GM23248 (cell line): ENCODE measurements around the gene IGSF10. TPM values are rescaled to one million over a fixed set of nuclear protein-coding genes. Genes with fewer than 3 reads are reported as not detected.
"Not testable (repeated sequence)": the region's sequence is repeated elsewhere in the genome, so short reads cannot be mapped to it uniquely, and the experiment has no call there.

ENCODE experiments used
- DNase-seq: peaks from one replicate; pipeline ENCODE4 v3.0.0-alpha.2; 2015
- H2AFZ ChIP-seq: fragments of 200-600 bp; sonication (generic); 2 replicates; pipeline ENCODE4 v1.6.1; 2016; ENCODE audit warnings: antibody characterized with exemption
- H3F3A ChIP-seq: fragments of 200-600 bp; sonication (generic); 2 replicates; pipeline ENCODE4 v1.6.1; 2016; ENCODE audit warnings: mild to moderate bottlenecking, antibody characterized with exemption, mixed run types; ENCODE audit not compliant: insufficient read depth
- H3K27ac ChIP-seq: fragments of 200-600 bp; sonication (generic); 2 replicates; pipeline ENCODE4 v1.5.1; 2016; ENCODE audit warnings: mild to moderate bottlenecking
- H3K27me3 ChIP-seq: fragments of 200-600 bp; sonication (generic); replicated peaks from 2 replicates; pipeline ENCODE4 v1.6.1; 2016; ENCODE audit warnings: mild to moderate bottlenecking; ENCODE audit not compliant: insufficient read depth
- H3K36me3 ChIP-seq: fragments of 200-600 bp; sonication (generic); 2 replicates; pipeline ENCODE4 v1.6.1; 2016; ENCODE audit warnings: low read depth, mild to moderate bottlenecking
- H3K4me1 ChIP-seq: fragments of 200-600 bp; sonication (generic); 2 replicates; pipeline ENCODE4 v1.6.1; 2016; ENCODE audit warnings: mild to moderate bottlenecking; ENCODE audit not compliant: insufficient read depth
- H3K4me2 ChIP-seq: fragments of 200-600 bp; sonication (generic); one replicate; pipeline ENCODE4 v1.6.1; 2016; ENCODE audit warnings: mild to moderate bottlenecking; ENCODE audit not compliant: unreplicated experiment
- H3K4me3 ChIP-seq: fragments of 200-600 bp; sonication (generic); 2 replicates; pipeline ENCODE4 v1.5.1; 2016; ENCODE audit warnings: mild to moderate bottlenecking
- H3K79me2 ChIP-seq: fragments of 200-600 bp; sonication (generic); 2 replicates; pipeline ENCODE4 v1.6.1; 2016; ENCODE audit warnings: mild to moderate bottlenecking; ENCODE audit not compliant: insufficient read depth
- H3K9ac ChIP-seq: fragments of 200-600 bp; sonication (generic); 2 replicates; pipeline ENCODE4 v1.6.1; 2016; ENCODE audit warnings: mild to moderate bottlenecking
- H3K9me2 ChIP-seq: fragments of 200-600 bp; sonication (generic); 2 replicates; pipeline ENCODE4 v1.6.1; 2016; ENCODE audit warnings: mixed run types, mild to moderate bottlenecking, moderate library complexity; ENCODE audit not compliant: insufficient read depth
- H3K9me3 ChIP-seq: fragments of 200-600 bp; sonication (generic); one replicate; pipeline ENCODE4 v1.6.1; 2017; ENCODE audit warnings: low read depth
- H4K20me1 ChIP-seq: fragments of 200-600 bp; sonication (generic); 2 replicates; pipeline ENCODE4 v1.6.0; 2016; ENCODE audit not compliant: insufficient read depth
- EZH2 ChIP-seq: fragments of 200-600 bp; sonication (generic); IDR thresholded peaks from 2 replicates; pipeline ENCODE4 v1.6.1; 2018; ENCODE audit warnings: antibody characterized with exemption, mild to moderate bottlenecking; ENCODE audit not compliant: insufficient read depth, poor library complexity, severe bottlenecking
- EZH2phosphoT487 ChIP-seq: fragments of 200-600 bp; sonication (generic); IDR thresholded peaks from 2 replicates; pipeline ENCODE4 v1.6.1; 2018; ENCODE audit warnings: antibody characterized with exemption, moderate library complexity, mild to moderate bottlenecking, low read depth; ENCODE audit not compliant: insufficient read depth
- WGBS, 2 experiments: methylation state at CpG; one replicate each; pipeline ENCODE4 v1.1.6; 2015 to 2017; ENCODE audit warnings: low lambda C conversion rate in 2 of 2, low coverage in 1 of 2; ENCODE audit errors: missing lambda C conversion rate in 2 of 2; 5-methylcytosine and 5-hydroxymethylcytosine counted together
- in situ Hi-C: fragments of 300-500 bp; cut with MboI; formaldehyde crosslinking; loops from 2 replicates; pipeline ENCODE4 v1.15.0; 2020
- polyA plus RNA-seq: library from polyadenylated mRNA; unstranded; fragments of >200 nt; fragmentation: Nextera tagmentation; extraction: Ambion mirVana; gene quantifications from 2 replicates; pipeline ENCODE4 v1.2.1, GENCODE V29; 2016
- total RNA-seq: library from RNA; depleted of rRNA; stranded (reverse); fragments of >200 nt; shearing (Covaris generic); gene quantifications from 2 replicates; pipeline ENCODE4 v1.2.3, GENCODE V29; 2014; rRNA removed

Gene IGSF10, protein sequence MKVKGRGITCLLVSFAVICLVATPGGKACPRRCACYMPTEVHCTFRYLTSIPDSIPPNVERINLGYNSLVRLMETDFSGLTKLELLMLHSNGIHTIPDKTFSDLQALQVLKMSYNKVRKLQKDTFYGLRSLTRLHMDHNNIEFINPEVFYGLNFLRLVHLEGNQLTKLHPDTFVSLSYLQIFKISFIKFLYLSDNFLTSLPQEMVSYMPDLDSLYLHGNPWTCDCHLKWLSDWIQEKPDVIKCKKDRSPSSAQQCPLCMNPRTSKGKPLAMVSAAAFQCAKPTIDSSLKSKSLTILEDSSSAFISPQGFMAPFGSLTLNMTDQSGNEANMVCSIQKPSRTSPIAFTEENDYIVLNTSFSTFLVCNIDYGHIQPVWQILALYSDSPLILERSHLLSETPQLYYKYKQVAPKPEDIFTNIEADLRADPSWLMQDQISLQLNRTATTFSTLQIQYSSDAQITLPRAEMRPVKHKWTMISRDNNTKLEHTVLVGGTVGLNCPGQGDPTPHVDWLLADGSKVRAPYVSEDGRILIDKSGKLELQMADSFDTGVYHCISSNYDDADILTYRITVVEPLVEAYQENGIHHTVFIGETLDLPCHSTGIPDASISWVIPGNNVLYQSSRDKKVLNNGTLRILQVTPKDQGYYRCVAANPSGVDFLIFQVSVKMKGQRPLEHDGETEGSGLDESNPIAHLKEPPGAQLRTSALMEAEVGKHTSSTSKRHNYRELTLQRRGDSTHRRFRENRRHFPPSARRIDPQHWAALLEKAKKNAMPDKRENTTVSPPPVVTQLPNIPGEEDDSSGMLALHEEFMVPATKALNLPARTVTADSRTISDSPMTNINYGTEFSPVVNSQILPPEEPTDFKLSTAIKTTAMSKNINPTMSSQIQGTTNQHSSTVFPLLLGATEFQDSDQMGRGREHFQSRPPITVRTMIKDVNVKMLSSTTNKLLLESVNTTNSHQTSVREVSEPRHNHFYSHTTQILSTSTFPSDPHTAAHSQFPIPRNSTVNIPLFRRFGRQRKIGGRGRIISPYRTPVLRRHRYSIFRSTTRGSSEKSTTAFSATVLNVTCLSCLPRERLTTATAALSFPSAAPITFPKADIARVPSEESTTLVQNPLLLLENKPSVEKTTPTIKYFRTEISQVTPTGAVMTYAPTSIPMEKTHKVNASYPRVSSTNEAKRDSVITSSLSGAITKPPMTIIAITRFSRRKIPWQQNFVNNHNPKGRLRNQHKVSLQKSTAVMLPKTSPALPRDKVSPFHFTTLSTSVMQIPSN (N-terminal part only)
- total RNA-seq (not detected in 2 replicates), polyA plus RNA-seq (0.09 and 0.19 TPM in 2 replicates)

- Histone ChIP-seq H4K20me1 (no peaks in the 10 kb centered on the region), H3K4me3 (peak within 1 kb of the TSS; percentile 73), H3K9ac (peak within 1 kb of the TSS; percentile 20; the same call in 1 of the 2 replicates), H3F3A (no peaks in the 10 kb centered on the region), H3K4me2 (peak within 1 kb of the TSS; percentile 87), H3K27me3 (peaks cover 16% of the 10 kb centered on the region), H3K9me3 (no peaks in the 10 kb centered on the region), H3K4me1 (no peaks in the 10 kb centered on the region), H3K79me2 (no peaks in the 10 kb centered on the region), H3K9me2 (no peaks in the 10 kb centered on the region), H3K36me3 (no peaks in the 10 kb centered on the region), H3K27ac (no peak within 1 kb of the TSS), H2AFZ (peak within 1 kb of the TSS; percentile 77)
- peak; percentile 32 for DNase-seq
- in situ Hi-C loops = loop anchor here (25.0 kb wide), 1 partner anchor 201 kb away; no protein-coding TSS in a partner anchor
- 6 to 7% methylated on average over 33 to 40 of the region's 40 CpGs for WGBS, 2 experiments
- no peak for TF ChIP-seq EZH2
- no peak for TF ChIP-seq EZH2phosphoT487
These were observed at the start of gene IGSF10 for GRCh38 chr3:151460774-151461450. TSS of gene IGSF10 (minus strand) at chr3:151461061. CDS start at chr3:151458709, 2,352 bp downstream.

DNA sequence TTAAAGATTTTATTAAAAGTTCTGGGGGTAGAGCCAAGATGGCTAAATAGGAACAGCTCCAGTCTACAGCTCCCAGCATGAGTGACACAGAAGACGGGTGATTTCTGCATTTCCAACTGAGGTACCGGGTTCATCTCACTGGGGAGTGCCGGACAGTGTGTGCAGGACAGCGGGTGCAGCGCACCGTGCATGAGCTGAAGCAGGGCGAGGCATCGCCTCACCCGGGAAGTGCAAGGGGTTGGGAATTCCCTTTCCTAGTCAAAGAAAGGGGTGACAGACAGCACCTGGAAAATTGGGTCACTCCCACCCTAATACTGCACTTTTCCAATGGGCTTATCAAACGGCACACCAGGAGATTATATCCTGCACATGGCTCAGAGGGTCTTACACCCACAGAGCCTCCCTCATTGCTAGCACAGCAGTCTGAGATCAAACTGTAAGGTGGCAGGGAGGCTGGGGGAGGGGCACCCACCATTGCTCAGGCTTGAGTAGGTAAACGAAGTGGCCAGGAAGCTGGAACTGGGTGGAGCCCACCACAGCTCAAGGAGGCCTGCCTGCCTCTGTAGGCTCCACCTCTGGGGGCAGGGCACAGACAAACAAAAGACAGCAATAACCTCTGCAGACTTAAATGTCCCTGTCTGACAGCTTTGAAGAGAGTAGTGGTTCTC is 48.7 kb upstream of the IGSF10 start:
- H3K9ac ChIP-seq, DNase-seq, H3K4me3 ChIP-seq, H3K4me2 ChIP-seq, H3F3A ChIP-seq, in situ Hi-C loops, H3K9me3 ChIP-seq, H3K27me3 ChIP-seq, H3K36me3 ChIP-seq, H3K4me1 ChIP-seq, H3K9me2 ChIP-seq, H4K20me1 ChIP-seq, H3K27ac ChIP-seq, H3K79me2 ChIP-seq, H2AFZ ChIP-seq: not testable (repeated sequence)
- 79 to 81% methylated on average over 9 to 11 of the region's 11 CpGs for WGBS, 2 experiments

DNA sequence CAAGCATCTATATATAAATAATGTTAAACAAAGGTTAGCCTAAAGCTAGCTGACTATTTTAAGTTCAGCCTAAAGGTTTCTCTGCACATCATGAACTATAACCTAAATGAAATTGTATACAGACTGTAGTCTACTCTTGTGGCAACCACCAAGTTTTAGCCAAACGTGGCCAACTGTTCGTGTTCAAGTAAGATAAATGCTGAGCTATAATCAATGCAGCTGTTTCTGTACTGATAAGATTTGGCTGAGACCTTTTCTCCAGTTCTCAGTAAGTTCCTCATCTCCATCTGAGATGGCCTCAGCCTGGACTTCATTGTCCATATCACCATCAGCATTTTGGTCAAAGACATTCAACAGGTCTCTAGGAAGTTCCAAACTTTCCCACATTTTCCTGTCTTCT is 43.7 kb upstream of the IGSF10 start:
- in situ Hi-C loops = no loop called here
- TF ChIP-seq EZH2 (no peak), EZH2phosphoT487 (no peak)
- 66 to 76% methylated on average over 2 of the region's 2 CpGs for WGBS, 2 experiments

More for the DNA sequence above, 43.7 kb upstream of the IGSF10 start:
- H3K79me2 ChIP-seq = no peaks in the 10 kb centered on the region
- H3K4me3 ChIP-seq = no peak overlapping the region
- no peak for DNase-seq
- no peaks in the 10 kb centered on the region; the same call in 1 of the 2 replicates for H3K9me2 ChIP-seq
- H3K4me1 ChIP-seq = 0 out of 2 replicates have a peak, but pooled peaks cover 9% of the 10 kb centered on the region
- H3K9me3 ChIP-seq = no peaks in the 10 kb centered on the region
- H2AFZ ChIP-seq = no peak overlapping the region
- peaks cover 12% of the 10 kb centered on the region; the same call in 1 of the 2 replicates for H3F3A ChIP-seq
- H3K36me3 ChIP-seq = no peaks in the 10 kb centered on the region
- no peaks in the 10 kb centered on the region for H3K27me3 ChIP-seq
- H3K4me2 ChIP-seq = no peak overlapping the region
- H3K27ac ChIP-seq = no peak overlapping the region
- no peak overlapping the region for H3K9ac ChIP-seq
- H4K20me1 ChIP-seq = no peaks in the 10 kb centered on the region
